MM.1S (cell line): ENCODE data around the gene NID2.

Experiments
- DNase-seq: peaks from one replicate; pipeline ENCODE4 v3.0.0-alpha.2; 2015
- H2AFZ ChIP-seq: fragments of 300-600 bp; sonication (generic); 2 replicates; pipeline ENCODE4 v1.6.0; 2016; ENCODE audit warnings: antibody characterized with exemption, low read length
- H3F3A ChIP-seq: fragments of 300-600 bp; sonication (generic); 2 replicates; pipeline ENCODE4 v1.6.1; 2016; ENCODE audit warnings: mild to moderate bottlenecking, antibody characterized with exemption, low read length, moderate library complexity, mixed read lengths; ENCODE audit not compliant: insufficient read depth
- H3K27ac ChIP-seq: fragments of 300-600 bp; sonication (generic); 2 replicates; pipeline ENCODE4 v1.5.1; 2016; ENCODE audit warnings: mild to moderate bottlenecking, low read length
- H3K27me3 ChIP-seq: fragments of 300-600 bp; sonication (generic); replicated peaks from 2 replicates; pipeline ENCODE4 v1.6.0; 2016; ENCODE audit warnings: low read length; ENCODE audit not compliant: insufficient read depth
- H3K36me3 ChIP-seq: fragments of 300-600 bp; sonication (generic); replicated peaks from 2 replicates; pipeline ENCODE4 v1.6.1; 2016; ENCODE audit warnings: mild to moderate bottlenecking, low read length, mixed read lengths; ENCODE audit not compliant: insufficient read depth
- H3K4me1 ChIP-seq: fragments of 300-600 bp; sonication (generic); 2 replicates; pipeline ENCODE4 v1.6.1; 2016; ENCODE audit warnings: low read length, mixed read lengths
- H3K4me2 ChIP-seq: fragments of 300-600 bp; sonication (generic); 2 replicates; pipeline ENCODE4 v1.6.0; 2016; ENCODE audit warnings: low read depth, low read length
- H3K4me3 ChIP-seq: fragments of 300-600 bp; sonication (generic); 2 replicates; pipeline ENCODE4 v1.5.1; 2016; ENCODE audit warnings: low read length, mixed read lengths
- H3K79me2 ChIP-seq: fragments of 300-600 bp; sonication (generic); 2 replicates; pipeline ENCODE4 v1.6.1; 2016; ENCODE audit warnings: mixed run types, low read length, mixed read lengths
- H3K9ac ChIP-seq: fragments of 300-600 bp; sonication (generic); 2 replicates; pipeline ENCODE4 v1.6.1; 2016; ENCODE audit warnings: low read length, mixed read lengths
- H3K9me2 ChIP-seq: fragments of 300-600 bp; sonication (generic); replicated peaks from 2 replicates; pipeline ENCODE4 v1.6.1; 2016; ENCODE audit warnings: mild to moderate bottlenecking, low read length, mixed read lengths; ENCODE audit not compliant: insufficient read depth
- H3K9me3 ChIP-seq: fragments of 300-600 bp; sonication (generic); replicated peaks from 2 replicates; pipeline ENCODE4 v1.6.1; 2016; ENCODE audit warnings: mild to moderate bottlenecking, low read length, mixed read lengths; ENCODE audit not compliant: insufficient read depth
- H4K20me1 ChIP-seq: fragments of 300-600 bp; sonication (generic); 2 replicates; pipeline ENCODE4 v1.6.1; 2016; ENCODE audit warnings: mild to moderate bottlenecking, low read length, moderate library complexity, mixed read lengths; ENCODE audit not compliant: insufficient read depth
- EZH2 ChIP-seq: fragments of 300-600 bp; sonication (generic); optimal IDR thresholded peaks from 2 replicates; pipeline ENCODE3; 2017; ENCODE audit warnings: low read depth, mild to moderate bottlenecking, antibody characterized with exemption, low read length, mixed read lengths
- EZH2phosphoT487 ChIP-seq: fragments of 300-600 bp; sonication (generic); IDR thresholded peaks from 2 replicates; pipeline ENCODE4 v1.6.1; 2018; ENCODE audit warnings: antibody characterized with exemption, low read length
- TF ChIP-seq, protein P1 (sequence below): fragments of 300-600 bp; sonication (generic); IDR thresholded peaks from 2 replicates; pipeline ENCODE4 v1.5.1; 2016; ENCODE audit warnings: antibody characterized with exemption, low read length, mixed read lengths

The NID2 gene

DNA sequence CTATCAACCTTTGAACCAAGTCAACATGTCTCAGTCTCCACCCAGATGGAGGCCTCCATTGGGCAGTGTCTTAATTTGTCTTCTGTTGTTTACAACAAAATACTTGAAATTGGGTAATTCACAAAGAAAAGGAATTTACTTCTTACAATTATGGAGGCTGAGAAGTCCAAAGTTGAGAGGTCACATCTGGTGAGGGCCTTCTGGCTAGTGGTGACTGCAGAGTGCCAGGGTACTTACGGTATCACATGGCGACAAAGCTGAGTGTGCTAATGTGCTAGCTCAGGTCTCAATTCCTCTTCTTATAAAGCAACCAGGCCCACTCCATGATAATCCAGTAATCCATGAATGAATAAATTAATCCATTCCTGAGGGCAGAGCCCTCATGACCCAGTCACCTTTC, 4.7 kb downstream of the NID2 start:
- Histone ChIP-seq H3K4me1 (no peaks in the 10 kb centered on the region), H3K9me2 (no peaks in the 10 kb centered on the region), H3F3A (no peaks in the 10 kb centered on the region)

DNA sequence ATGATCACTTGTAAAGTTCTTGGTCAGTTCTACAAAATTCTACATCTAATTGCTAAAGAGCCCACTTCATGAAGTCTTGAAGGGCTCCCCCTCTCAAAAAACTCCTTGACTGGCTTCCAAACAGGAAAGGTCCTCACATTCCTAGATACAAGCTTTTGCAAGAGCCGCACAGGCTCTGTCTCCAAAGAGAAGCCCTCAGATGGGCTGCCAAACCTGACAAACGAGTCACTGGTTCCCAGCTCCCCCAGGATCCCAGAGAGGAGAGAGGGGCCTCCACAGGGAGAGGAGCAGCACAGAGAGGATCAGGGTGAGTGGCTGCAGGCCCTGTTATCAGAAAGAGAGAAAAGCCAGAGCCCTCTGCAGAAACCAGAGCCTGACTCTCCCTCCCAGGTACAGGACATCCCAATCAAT, 5.8 kb downstream of the NID2 start:
- Histone ChIP-seq H3K9ac (no peak overlapping the region), H4K20me1 (no peaks in the 10 kb centered on the region), H3K27me3 (no peaks in the 10 kb centered on the region), H3K9me2 (no peaks in the 10 kb centered on the region), H3K79me2 (no peaks in the 10 kb centered on the region), H2AFZ (no peak overlapping the region), H3K36me3 (no peaks in the 10 kb centered on the region), H3K4me2 (no peak overlapping the region), H3K27ac (no peak overlapping the region), H3K4me1 (no peaks in the 10 kb centered on the region), H3K4me3 (no peak overlapping the region), H3F3A (no peaks in the 10 kb centered on the region), H3K9me3 (no peaks in the 10 kb centered on the region)
- no peak for DNase-seq
- TF ChIP-seq, protein P1, sequence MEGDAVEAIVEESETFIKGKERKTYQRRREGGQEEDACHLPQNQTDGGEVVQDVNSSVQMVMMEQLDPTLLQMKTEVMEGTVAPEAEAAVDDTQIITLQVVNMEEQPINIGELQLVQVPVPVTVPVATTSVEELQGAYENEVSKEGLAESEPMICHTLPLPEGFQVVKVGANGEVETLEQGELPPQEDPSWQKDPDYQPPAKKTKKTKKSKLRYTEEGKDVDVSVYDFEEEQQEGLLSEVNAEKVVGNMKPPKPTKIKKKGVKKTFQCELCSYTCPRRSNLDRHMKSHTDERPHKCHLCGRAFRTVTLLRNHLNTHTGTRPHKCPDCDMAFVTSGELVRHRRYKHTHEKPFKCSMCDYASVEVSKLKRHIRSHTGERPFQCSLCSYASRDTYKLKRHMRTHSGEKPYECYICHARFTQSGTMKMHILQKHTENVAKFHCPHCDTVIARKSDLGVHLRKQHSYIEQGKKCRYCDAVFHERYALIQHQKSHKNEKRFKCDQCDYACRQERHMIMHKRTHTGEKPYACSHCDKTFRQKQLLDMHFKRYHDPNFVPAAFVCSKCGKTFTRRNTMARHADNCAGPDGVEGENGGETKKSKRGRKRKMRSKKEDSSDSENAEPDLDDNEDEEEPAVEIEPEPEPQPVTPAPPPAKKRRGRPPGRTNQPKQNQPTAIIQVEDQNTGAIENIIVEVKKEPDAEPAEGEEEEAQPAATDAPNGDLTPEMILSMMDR: no peak
- TF ChIP-seq EZH2phosphoT487: no peak
- TF ChIP-seq EZH2: no peak

More for the DNA sequence above, 4.7 kb downstream of the NID2 start:
- H3K4me3 ChIP-seq: no peak overlapping the region
- no peaks in the 10 kb centered on the region for H3K79me2 ChIP-seq
- H3K27ac ChIP-seq: no peak overlapping the region
- no peak overlapping the region for H3K4me2 ChIP-seq
- DNase-seq: no peak
- no peak overlapping the region for H3K9ac ChIP-seq
- TF ChIP-seq EZH2 (no peak), EZH2phosphoT487 (no peak)
- TF ChIP-seq, protein P1: no peak
- no peak overlapping the region for H2AFZ ChIP-seq
- H3K27me3 ChIP-seq: no peaks in the 10 kb centered on the region
- H3K9me3 ChIP-seq: no peaks in the 10 kb centered on the region
- H3K36me3 ChIP-seq: no peaks in the 10 kb centered on the region
- no peaks in the 10 kb centered on the region for H4K20me1 ChIP-seq

DNA sequence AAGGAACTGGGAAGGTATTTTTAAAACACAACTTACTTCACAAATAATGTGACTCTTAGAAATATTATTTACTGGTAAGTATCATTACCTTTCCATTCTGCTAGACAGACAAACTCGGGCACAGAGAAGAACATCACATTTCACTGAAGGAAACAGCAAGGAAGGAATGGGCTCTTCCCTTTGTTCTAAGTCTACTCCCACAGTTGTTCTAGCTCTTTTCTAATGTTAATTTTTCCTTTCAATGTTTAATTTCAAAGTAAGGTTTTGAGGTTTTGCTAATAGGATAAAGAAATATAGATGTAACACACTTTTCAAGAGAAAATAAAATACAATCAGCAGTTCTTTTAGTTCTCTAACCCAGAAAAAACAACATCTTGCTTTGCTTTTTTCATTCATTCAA, 7.0 kb downstream of the NID2 start:
- no peak overlapping the region for H3K4me2 ChIP-seq
- H3K9me3 ChIP-seq: no peaks in the 10 kb centered on the region
- no peaks in the 10 kb centered on the region for H3K79me2 ChIP-seq
- no peak overlapping the region for H3K27ac ChIP-seq
- no peaks in the 10 kb centered on the region for H3K27me3 ChIP-seq
- H3K4me1 ChIP-seq: no peaks in the 10 kb centered on the region
- no peak overlapping the region for H3K9ac ChIP-seq
- H4K20me1 ChIP-seq: no peaks in the 10 kb centered on the region
- H3K9me2 ChIP-seq: no peaks in the 10 kb centered on the region
- H3K36me3 ChIP-seq: no peaks in the 10 kb centered on the region
- no peak for TF ChIP-seq EZH2
- TF ChIP-seq, protein P1: no peak
- no peak for TF ChIP-seq EZH2phosphoT487
- DNase-seq: no peak
- no peaks in the 10 kb centered on the region for H3F3A ChIP-seq
- H2AFZ ChIP-seq: no peak overlapping the region
- no peak overlapping the region for H3K4me3 ChIP-seq
